ENCODE results near the gene PCDHB2.
"Not testable (repeated sequence)": the region's sequence is repeated elsewhere in the genome, so short reads cannot be mapped to it uniquely, and the experiment has no call there.

Gene PCDHB2

DNA sequence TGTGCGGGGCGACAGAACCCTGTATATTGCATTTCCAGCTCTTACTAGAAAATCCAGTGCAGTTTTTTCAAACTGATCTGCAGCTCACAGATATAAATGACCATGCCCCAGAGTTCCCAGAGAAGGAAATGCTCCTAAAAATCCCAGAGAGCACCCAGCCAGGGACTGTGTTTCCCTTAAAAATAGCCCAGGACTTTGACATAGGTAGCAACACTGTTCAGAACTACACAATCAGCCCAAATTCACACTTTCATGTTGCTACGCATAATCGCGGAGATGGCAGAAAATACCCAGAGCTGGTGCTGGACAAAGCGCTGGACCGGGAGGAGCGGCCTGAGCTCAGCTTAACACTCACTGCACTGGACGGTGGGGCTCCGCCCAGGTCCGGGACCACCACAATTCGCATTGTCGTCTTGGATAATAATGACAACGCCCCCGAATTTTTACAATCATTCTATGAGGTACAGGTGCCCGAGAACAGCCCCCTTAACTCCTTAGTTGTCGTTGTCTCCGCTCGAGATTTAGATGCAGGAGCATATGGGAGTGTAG, 41.4 kb downstream of the PCDHB2 start:
- no peak for DNase-seq (ENCODE audit: low read depth)

DNA sequence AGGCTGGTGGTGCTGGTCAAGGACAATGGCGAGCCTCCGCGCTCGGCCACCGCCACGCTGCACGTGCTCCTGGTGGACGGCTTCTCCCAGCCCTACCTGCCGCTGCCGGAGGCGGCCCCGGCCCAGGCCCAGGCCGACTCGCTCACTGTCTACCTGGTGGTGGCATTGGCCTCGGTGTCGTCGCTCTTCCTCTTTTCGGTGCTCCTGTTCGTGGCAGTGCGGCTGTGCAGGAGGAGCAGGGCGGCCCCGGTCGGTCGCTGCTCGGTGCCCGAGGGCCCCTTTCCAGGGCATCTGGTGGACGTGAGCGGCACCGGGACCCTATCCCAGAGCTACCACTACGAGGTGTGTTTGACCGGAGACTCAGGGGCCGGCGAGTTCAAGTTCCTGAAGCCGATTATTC, 42.9 kb downstream of the PCDHB2 start:
- not testable (repeated sequence) for DNase-seq (ENCODE audit: low read depth)
